ENCODE results near the gene ARHGEF11. TPM values are rescaled to one million over a fixed set of nuclear protein-coding genes. Genes with fewer than 3 reads are reported as not detected.

The ARHGEF11 gene
- total and polyA plus RNA-seq, 4 donors = 14.2 to 44.1 (median 31.9) TPM

- H3K4me3 ChIP-seq = no peak overlapping the region
- no peak overlapping the region for H3K9ac ChIP-seq (ENCODE audit: insufficient read depth in 1 of 2, low read length in 2 of 2)
- H3K9me3 ChIP-seq (ENCODE audit: control insufficient read depth in 4 of 4, insufficient read depth in 3 of 4, low read length in 3 of 4) = no peaks in the 10 kb centered on the region
- no peaks in the 10 kb centered on the region for H3K27me3 ChIP-seq (ENCODE audit: control insufficient read depth in 3 of 3, insufficient read depth in 3 of 3, low read length in 2 of 3)
- peaks cover 0 to 15% (median 0%) of the 10 kb centered on the region in 5 donors for H3K4me1 ChIP-seq (ENCODE audit: control insufficient read depth in 5 of 5, insufficient read depth in 5 of 5, low read length in 5 of 5)
- H3K27ac ChIP-seq (ENCODE audit: low read depth in 1 of 2, low read length in 1 of 2) = no peak overlapping the region
- ATAC-seq (ENCODE audit: insufficient read depth, low FRiP score) = no peak
- 88 to 96% methylated on average over 9 of the region's 9 CpGs for WGBS, 2 donors
- H3K36me3 ChIP-seq (ENCODE audit: control insufficient read depth in 4 of 4, insufficient read depth in 4 of 4, low read length in 4 of 4) = no peaks in the 10 kb centered on the region
- no peak for TF ChIP-seq CTCF (IDR thresholded peaks at IDR 0.05; ENCODE audit: control extremely low read depth, extremely low read depth)
- DNase-seq = no peak
Observed at GRCh38 chr1:157089789-157090188, 44.2 kb upstream of the ARHGEF11 start.

GRCh38 chr1:157088607-157089006, 43.1 kb upstream of the ARHGEF11 start:
- Histone ChIP-seq H3K9ac (ENCODE audit: insufficient read depth in 1 of 2, low read length in 2 of 2) (no peak overlapping the region), H3K4me3 (no peak overlapping the region), H3K9me3 (ENCODE audit: control insufficient read depth in 4 of 4, insufficient read depth in 3 of 4, low read length in 3 of 4) (no peaks in the 10 kb centered on the region), H3K27me3 (ENCODE audit: control insufficient read depth in 3 of 3, insufficient read depth in 3 of 3, low read length in 2 of 3) (no peaks in the 10 kb centered on the region), H3K27ac (ENCODE audit: low read depth in 1 of 2, low read length in 1 of 2) (no peak overlapping the region), H3K36me3 (ENCODE audit: control insufficient read depth in 4 of 4, insufficient read depth in 4 of 4, low read length in 4 of 4) (no peaks in the 10 kb centered on the region), H3K4me1 (ENCODE audit: control insufficient read depth in 5 of 5, insufficient read depth in 5 of 5, low read length in 5 of 5) (peaks cover 0 to 15% (median 0%) of the 10 kb centered on the region in 5 donors)
- no peak for ATAC-seq (ENCODE audit: insufficient read depth, low FRiP score)
- TF ChIP-seq CTCF (IDR thresholded peaks at IDR 0.05; ENCODE audit: control extremely low read depth, extremely low read depth) = no peak
- DNase-seq = no peak

- Histone ChIP-seq H3K4me3 (no peak overlapping the region), H3K27ac (ENCODE audit: low read depth in 1 of 2, low read length in 1 of 2) (no peak overlapping the region), H3K9ac (ENCODE audit: insufficient read depth in 1 of 2, low read length in 2 of 2) (no peak overlapping the region), H3K4me1 (ENCODE audit: control insufficient read depth in 5 of 5, insufficient read depth in 5 of 5, low read length in 5 of 5) (peaks cover 0 to 7% (median 0%) of the 10 kb centered on the region in 5 donors), H3K36me3 (ENCODE audit: control insufficient read depth in 4 of 4, insufficient read depth in 4 of 4, low read length in 4 of 4) (no peaks in the 10 kb centered on the region), H3K9me3 (ENCODE audit: control insufficient read depth in 4 of 4, insufficient read depth in 3 of 4, low read length in 3 of 4) (no peaks in the 10 kb centered on the region), H3K27me3 (ENCODE audit: control insufficient read depth in 3 of 3, insufficient read depth in 3 of 3, low read length in 2 of 3) (no peaks in the 10 kb centered on the region)
- TF ChIP-seq CTCF (IDR thresholded peaks at IDR 0.05; ENCODE audit: control extremely low read depth, extremely low read depth) = no peak
- DNase-seq (no peak), ATAC-seq (ENCODE audit: insufficient read depth, low FRiP score) (no peak)
- 95 to 99% methylated on average over 5 of the region's 5 CpGs for WGBS, 2 donors
Observed at GRCh38 chr1:157087030-157087429, 41.5 kb upstream of the ARHGEF11 start.

- H3K9me3 ChIP-seq (ENCODE audit: control insufficient read depth in 4 of 4, insufficient read depth in 3 of 4, low read length in 3 of 4) = no peaks in the 10 kb centered on the region
- no peak for DNase-seq
Observed at GRCh38 chr1:157086299-157086698, 40.8 kb upstream of the ARHGEF11 start.

More at GRCh38 chr1:157086299-157086698, 40.8 kb upstream of the ARHGEF11 start:
- no peak overlapping the region for H3K27ac ChIP-seq (ENCODE audit: low read depth in 1 of 2, low read length in 1 of 2)
- H3K4me1 ChIP-seq (ENCODE audit: control insufficient read depth in 5 of 5, insufficient read depth in 5 of 5, low read length in 5 of 5) = peaks cover 0 to 7% (median 0%) of the 10 kb centered on the region in 5 donors
- no peak for ATAC-seq (ENCODE audit: insufficient read depth, low FRiP score)
- no peak overlapping the region for H3K4me3 ChIP-seq
- no peak for TF ChIP-seq CTCF (IDR thresholded peaks at IDR 0.05; ENCODE audit: control extremely low read depth, extremely low read depth)
- WGBS, 2 donors = 73 to 77% methylated on average over 6 of the region's 6 CpGs
- no peaks in the 10 kb centered on the region for H3K36me3 ChIP-seq (ENCODE audit: control insufficient read depth in 4 of 4, insufficient read depth in 4 of 4, low read length in 4 of 4)
- H3K27me3 ChIP-seq (ENCODE audit: control insufficient read depth in 3 of 3, insufficient read depth in 3 of 3, low read length in 2 of 3) = no peaks in the 10 kb centered on the region
- no peak overlapping the region for H3K9ac ChIP-seq (ENCODE audit: insufficient read depth in 1 of 2, low read length in 2 of 2)

All from lung (tissue), 12 donors.